Hindlimb muscle (tissue), 1 donor: ENCODE results near the gene USP33. TPM values are rescaled to one million over a fixed set of nuclear protein-coding genes. Genes with fewer than 3 reads are reported as not detected.
"Not testable (repeated sequence)": the region's sequence is repeated elsewhere in the genome, so short reads cannot be mapped to it uniquely, and the experiment has no call there.

Experiments
- DNase-seq: peaks from one replicate; pipeline ENCODE4 v3.0.0-alpha.2; 2013
- polyA plus RNA-seq: library from polyadenylated mRNA; unstranded; fragments of 120-200 nt; gene quantifications from one replicate; pipeline ENCODE4 v1.2.1, GENCODE V29; 2013; ENCODE audit not compliant: insufficient read length

USP33 gene
- polyA plus RNA-seq, 1 donor: 37.8 TPM

- no peak for DNase-seq
Measured at GRCh38 chr1:77671836-77672235, 87.8 kb downstream of the USP33 start.

- no peak for DNase-seq
Measured at GRCh38 chr1:77670330-77670729, 89.3 kb downstream of the USP33 start.

- no peak for DNase-seq
Measured at GRCh38 chr1:77668924-77669449, 90.7 kb downstream of the USP33 start.

- DNase-seq: no peak
Measured at GRCh38 chr1:77664939-77665516, 94.6 kb downstream of the USP33 start.

GRCh38 chr1:77661696-77662095 lies 98.0 kb downstream of the USP33 start:
- no peak for DNase-seq

GRCh38 chr1:77659879-77660593 lies 99.6 kb downstream of the USP33 start:
- DNase-seq: no peak

GRCh38 chr1:77658271-77658670 lies 101.4 kb downstream of the USP33 start:
- DNase-seq: no peak

- DNase-seq: no peak
Measured at GRCh38 chr1:77655431-77655974, 104.1 kb downstream of the USP33 start.

- no peak for DNase-seq
Measured at GRCh38 chr1:77652970-77653516, 106.6 kb downstream of the USP33 start.

GRCh38 chr1:77652268-77652667 lies 107.4 kb downstream of the USP33 start:
- DNase-seq: peak; percentile 8

- no peak for DNase-seq
Measured at GRCh38 chr1:77649127-77649526, 110.5 kb downstream of the USP33 start.

- not testable (repeated sequence) for DNase-seq
Measured at GRCh38 chr1:77646224-77646623, 113.4 kb downstream of the USP33 start.

Other genes starting within 250 kb of the USP33 start
- 32.5 TPM for gene ZZZ3, start 77.2 kb downstream of the USP33 start, polyA plus RNA-seq
- 10.0 TPM for gene MIGA1, start 19.8 kb upstream of the USP33 start, polyA plus RNA-seq
- 228 TPM for gene NEXN, start 128.8 kb upstream of the USP33 start, polyA plus RNA-seq
- gene FUBP1, start 219.2 kb upstream of the USP33 start, polyA plus RNA-seq: 166 TPM
- gene DNAJB4, start 245.1 kb upstream of the USP33 start, polyA plus RNA-seq: 67.3 TPM